IMR-90 (cell line): Measurements from ENCODE around the gene CFAP45. TPM values are rescaled to one million over a fixed set of nuclear protein-coding genes. Genes with fewer than 3 reads are reported as not detected.

Experiments used
- ATAC-seq: fragments of 200-7000 bp; cut with Tn5 transposase; 2 replicates; pipeline ENCODE4 v1.9.1; 2020; ENCODE audit warnings: low read depth, mild to moderate bottlenecking, moderate library complexity
- BruUV-seq: library from RNA; stranded (reverse); fragments of 400-500 nt; replicated peaks from 2 replicates; lab custom pipeline; 2021; lab: Mats Ljungman, UMichigan
- CTCF ChIA-PET: fragments of 300-600 bp; formaldehyde crosslinking; extraction: SDS; loops from one replicate; lab custom pipeline; 2021; ENCODE audit warnings: antibody characterized with exemption; lab: Yijun Ruan, JAX
- POLR2A ChIA-PET: fragments of 300-600 bp; sonication (Branson Sonifier 250); formaldehyde crosslinking; loops from one replicate; lab custom pipeline; 2022; ENCODE audit warnings: antibody characterized with exemption; ENCODE audit not compliant: unreplicated experiment; lab: Charles Lee
- DNase-seq: peaks from one replicate; pipeline ENCODE4 v3.0.0; 2013
- H2AFZ ChIP-seq: replicated peaks from 2 replicates; pipeline ENCODE3; 2013; ENCODE audit warnings: low read length, mild to moderate bottlenecking; ENCODE audit not compliant: poor library complexity
- H2AK5ac ChIP-seq: 2 replicates; pipeline ENCODE4 v1.6.1; 2013; ENCODE audit warnings: low read depth, low read length, inconsistent platforms
- H2AK9ac ChIP-seq: replicated peaks from 2 replicates; pipeline ENCODE3; 2013; ENCODE audit warnings: mild to moderate bottlenecking, low read depth, low read length, moderate library complexity; ENCODE audit not compliant: poor library complexity
- H2BK120ac ChIP-seq: 2 replicates; pipeline ENCODE4 v1.6.1; 2013; ENCODE audit warnings: low read depth, low read length, inconsistent platforms
- H2BK15ac ChIP-seq: 3 replicates; pipeline ENCODE4 v1.6.1; 2013; ENCODE audit warnings: low read depth, low read length, inconsistent platforms
- H2BK20ac ChIP-seq: 2 replicates; pipeline ENCODE4 v1.6.1; 2013; ENCODE audit warnings: low read depth, mild to moderate bottlenecking, inconsistent platforms, low read length, moderate library complexity
- H2BK5ac ChIP-seq: 2 replicates; pipeline ENCODE4 v1.6.1; 2013; ENCODE audit warnings: mild to moderate bottlenecking, low read depth, low read length, inconsistent platforms; ENCODE audit not compliant: poor library complexity, severe bottlenecking
- H3K14ac ChIP-seq: replicated peaks from 2 replicates; pipeline ENCODE4 v1.6.1; 2013; ENCODE audit warnings: low read depth, low read length, inconsistent platforms
- H3K18ac ChIP-seq: 2 replicates; pipeline ENCODE4 v1.6.1; 2013; ENCODE audit warnings: low read depth, low read length, control low read depth
- H3K23ac ChIP-seq: 2 replicates; pipeline ENCODE4 v1.6.1; 2013; ENCODE audit warnings: low read depth, low read length, inconsistent platforms
- H3K27ac ChIP-seq: 2 replicates; pipeline ENCODE4 v1.5.1; 2013; ENCODE audit warnings: mild to moderate bottlenecking, control low read depth, low read length; ENCODE audit not compliant: insufficient read depth
- H3K27me3 ChIP-seq: 2 replicates; pipeline ENCODE4 v1.6.1; 2013; ENCODE audit warnings: low read length; ENCODE audit not compliant: control insufficient read depth, insufficient read depth
- H3K36me3 ChIP-seq: 2 replicates; pipeline ENCODE4 v1.6.1; 2013; ENCODE audit warnings: low read length, mixed read lengths; ENCODE audit not compliant: control insufficient read depth, insufficient read depth
- H3K4ac ChIP-seq: 2 replicates; pipeline ENCODE4 v1.6.1; 2013; ENCODE audit warnings: low read depth, low read length, inconsistent platforms
- H3K4me1 ChIP-seq: 2 replicates; pipeline ENCODE4 v1.6.1; 2013; ENCODE audit warnings: low read length, mixed read lengths; ENCODE audit not compliant: control insufficient read depth, insufficient read depth
- H3K4me2 ChIP-seq: 2 replicates; pipeline ENCODE4 v1.6.1; 2013; ENCODE audit warnings: low read depth, mild to moderate bottlenecking, control low read depth, low read length, moderate library complexity
- H3K4me3 ChIP-seq: 2 replicates; pipeline ENCODE4 v1.5.1; 2013; ENCODE audit warnings: low read depth, mild to moderate bottlenecking, control low read depth, low read length, moderate library complexity; ENCODE audit not compliant: insufficient read depth
- H3K56ac ChIP-seq: 2 replicates; pipeline ENCODE4 v1.6.1; 2013; ENCODE audit warnings: low read length, inconsistent platforms; ENCODE audit not compliant: insufficient read depth; ENCODE audit errors: extremely low read depth
- H3K79me1 ChIP-seq, 2 experiments: 2 replicates each; pipeline ENCODE4 v1.6.1; 2013; ENCODE audit warnings: low read length in 2 of 2, inconsistent platforms in 1 of 2, low read depth in 1 of 2
- H3K9ac ChIP-seq: 2 replicates; pipeline ENCODE4 v1.6.1; 2013; ENCODE audit warnings: low read depth, low read length, control low read depth
- H3K9me1 ChIP-seq: 2 replicates; pipeline ENCODE4 v1.6.1; 2013; ENCODE audit warnings: low read length, inconsistent platforms; ENCODE audit not compliant: insufficient read depth
- H3K9me3 ChIP-seq: 2 replicates; pipeline ENCODE4 v1.6.1; 2013; ENCODE audit warnings: low read length; ENCODE audit not compliant: control insufficient read depth, insufficient read depth
- H4K20me1 ChIP-seq: 2 replicates; pipeline ENCODE4 v1.6.1; 2013; ENCODE audit warnings: low read length, inconsistent platforms; ENCODE audit not compliant: insufficient read depth
- H4K5ac ChIP-seq: 2 replicates; pipeline ENCODE4 v1.6.1; 2013; ENCODE audit warnings: mild to moderate bottlenecking, low read depth, low read length, control low read depth
- H4K8ac ChIP-seq, 2 experiments: 2 replicates each; pipeline ENCODE4 v1.6.1; 2013; ENCODE audit warnings: low read depth in 2 of 2, low read length in 2 of 2, control low read depth in 1 of 2, inconsistent platforms in 1 of 2
- H4K91ac ChIP-seq: 2 replicates; pipeline ENCODE4 v1.6.1; 2013; ENCODE audit warnings: low read depth, low read length, inconsistent platforms; ENCODE audit not compliant: insufficient read depth
- CHD1 ChIP-seq: IDR thresholded peaks from 2 replicates; pipeline ENCODE4 v1.6.1; 2012; ENCODE audit warnings: low read depth, low read length, improper control_type of control experiment
- SMC3 ChIP-seq: fragments of 150-350 bp; IDR thresholded peaks from 2 replicates; pipeline ENCODE4 v1.6.1; 2016; ENCODE audit warnings: low read depth, mild to moderate bottlenecking, antibody characterized with exemption, low read length, moderate library complexity
- WGBS, 2 experiments: methylation state at CpG; one replicate each; pipeline versions ENCODE4 v1.1.5 to v1.1.7; 2013; ENCODE audit warnings: missing lambda C conversion rate in 2 of 2; ENCODE audit not compliant: insufficient read length in 1 of 2; ENCODE audit errors: extremely low coverage in 2 of 2; 5-methylcytosine and 5-hydroxymethylcytosine counted together
- dilution Hi-C: fragments of 300-500 bp; cut with HindIII; formaldehyde crosslinking; loops from one replicate; pipeline ENCODE4 v1.14.3; 2018; ENCODE audit warnings: low sequenced_read_pairs; ENCODE audit not compliant: unreplicated experiment
- in situ Hi-C: fragments of 300-500 bp; cut with MboI; formaldehyde crosslinking; loops from 3 replicates; pipeline ENCODE4 v1.14.3; 2019; ENCODE audit warnings: low sequenced_read_pairs, inconsistent platforms, mixed read lengths
- intact Hi-C: fragments of 100-400 bp; cut with micrococcal nuclease; formaldehyde crosslinking; loops from 2 replicates; pipeline ENCODE4 v1.10.0; 2022
- polyA plus RNA-seq, 3 experiments: library from polyadenylated mRNA; depleted of rRNA; stranded (reverse); fragments of >200 nt; gene quantifications; 2 replicates each; pipeline ENCODE4 v1.2.3, GENCODE V29; 2012; ENCODE audit warnings: low replicate concordance in 1 of 3
- total RNA-seq: library from RNA; depleted of rRNA; stranded (reverse); fragments of >200 nt; gene quantifications from 2 replicates; pipeline ENCODE4 v1.2.3, GENCODE V29; 2012

Gene CFAP45
- total and polyA plus RNA-seq, 2 of the 4 experiments (the other 2 are of a cell fraction), result 0.51 to 0.72 TPM

DNA sequence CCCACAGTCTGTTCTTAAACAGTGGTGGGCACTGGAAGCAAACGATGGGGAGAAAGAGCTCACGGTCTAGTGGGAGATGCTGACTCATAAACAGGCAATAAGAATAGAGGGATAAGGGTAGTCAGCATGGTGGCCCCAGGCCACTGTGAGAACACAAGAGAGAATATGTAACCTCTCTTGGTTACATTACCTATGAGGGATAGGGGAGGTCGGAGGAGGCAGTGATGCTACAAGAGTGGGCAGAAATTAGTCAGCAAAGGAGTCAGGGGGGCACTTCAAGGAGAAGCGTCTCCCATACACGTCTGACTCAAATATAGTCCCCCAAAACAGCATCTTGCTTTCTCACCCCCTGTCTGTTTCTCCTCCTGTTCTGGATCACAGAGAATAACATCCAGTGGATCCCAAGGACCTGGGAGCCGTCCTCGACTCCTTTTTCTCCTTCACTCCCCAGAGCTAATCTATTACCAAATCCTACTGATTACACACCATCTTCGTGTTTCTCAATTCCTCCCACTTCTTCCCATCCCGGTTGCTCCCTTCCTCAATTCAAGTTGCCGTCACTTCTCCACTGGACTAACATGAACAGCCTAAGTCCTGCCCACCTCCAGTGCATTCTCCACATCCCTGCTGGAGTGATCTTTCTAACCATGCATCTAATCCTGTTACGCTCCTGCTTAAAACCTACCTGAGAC is 71.2 kb downstream of the CFAP45 start:
- CTCF ChIA-PET, result no interaction called here

More for the DNA sequence above, 71.2 kb downstream of the CFAP45 start:
- H3K4me1 ChIP-seq, result peaks cover 2% of the 10 kb centered on the region
- no peak overlapping the region for H2AK5ac ChIP-seq
- 0 out of 2 replicates have a peak, but pooled peaks cover 3% of the 10 kb centered on the region for H3K9me1 ChIP-seq
- dilution Hi-C loops (no loop called here), in situ Hi-C loops (no loop called here), intact Hi-C loops (no loop called here)
- no peak overlapping the region for H3K18ac ChIP-seq
- H4K91ac ChIP-seq, result no peak overlapping the region
- H4K5ac ChIP-seq, result no peak overlapping the region
- no peak for TF ChIP-seq CHD1
- TF ChIP-seq SMC3, result no peak
- H3K14ac ChIP-seq, result no peak overlapping the region
- no peak overlapping the region for H3K56ac ChIP-seq
- 92% methylated on average over 6 of the region's 11 CpGs; no CpG with 5 or more reads in 1 of the 2 experiments for WGBS, 2 experiments
- no peak overlapping the region for H2BK20ac ChIP-seq
- no peaks in the 10 kb centered on the region for H3K79me1 ChIP-seq
- no peak for DNase-seq
- H3K4me2 ChIP-seq, result no peak overlapping the region
- no peak overlapping the region for H2AK9ac ChIP-seq
- H4K8ac ChIP-seq, result no peak overlapping the region
- no peak for ATAC-seq
- H2BK120ac ChIP-seq, result no peak overlapping the region
- no peak overlapping the region for H3K4ac ChIP-seq
- no peaks in the 10 kb centered on the region for H3K36me3 ChIP-seq
- no peak overlapping the region for H2AFZ ChIP-seq
- POLR2A ChIA-PET, result no interaction called here
- H2BK15ac ChIP-seq, result no peak overlapping the region
- BruUV-seq, result no TSS peak
- no peak overlapping the region for H3K23ac ChIP-seq
- no peaks in the 10 kb centered on the region for H4K20me1 ChIP-seq
- H3K4me3 ChIP-seq, result no peak overlapping the region
- H3K27me3 ChIP-seq, result peaks cover 1% of the 10 kb centered on the region; the same call in 1 of the 2 replicates
- no peak overlapping the region for H2BK5ac ChIP-seq
- H3K9me3 ChIP-seq, result no peaks in the 10 kb centered on the region
- H3K27ac ChIP-seq, result no peak overlapping the region
- no peak overlapping the region for H3K9ac ChIP-seq
